Measurements from ENCODE around the gene SYK.

SYK gene

DNA sequence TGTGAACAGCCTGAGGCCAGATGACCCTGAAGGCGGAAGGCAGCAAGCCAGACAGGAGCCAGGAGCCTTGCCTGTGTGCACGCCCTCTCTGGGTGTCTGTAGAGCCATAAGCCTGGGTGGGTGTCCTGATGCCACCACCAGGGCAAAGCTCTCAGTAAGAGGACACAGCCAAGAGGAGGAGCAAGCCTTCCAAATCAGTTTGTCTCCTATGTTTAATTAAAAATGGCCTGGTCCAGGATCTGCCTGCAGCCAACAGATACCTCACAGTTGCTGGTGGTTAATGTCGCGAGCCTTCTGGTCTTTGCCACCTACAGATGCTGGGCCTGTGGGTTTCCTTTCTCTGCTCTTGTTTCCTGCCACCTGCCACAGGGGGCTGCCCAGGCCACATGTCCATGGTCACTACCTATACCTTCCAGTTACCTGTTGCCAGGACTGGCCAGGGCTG, 56.9 kb downstream of the SYK start:
- no peaks in the 10 kb centered on the region for H3K27me3 ChIP-seq (ENCODE audit: insufficient read depth, low read length, poor library complexity)
- H3K79me2 ChIP-seq (ENCODE audit: insufficient read depth, low read length) = no peaks in the 10 kb centered on the region
- H3K9me3 ChIP-seq (ENCODE audit: insufficient read depth, low read length, severe bottlenecking) = no peaks in the 10 kb centered on the region
- H4K20me1 ChIP-seq (ENCODE audit: insufficient read depth, low read length) = no peaks in the 10 kb centered on the region
- DNase-seq (no peak), ATAC-seq (ENCODE audit: insufficient read depth, low read depth) (no peak)
- H2AFZ ChIP-seq (ENCODE audit: low read depth, low read length) = no peak overlapping the region
- H3K4me1 ChIP-seq (ENCODE audit: insufficient read depth, low read length) = no peaks in the 10 kb centered on the region
- H3K4me3 ChIP-seq (ENCODE audit: low read depth in 1 of 2, low read length in 2 of 2) = no peak overlapping the region
- H3K36me3 ChIP-seq (ENCODE audit: insufficient read depth, low read length) = no peaks in the 10 kb centered on the region
- H3K27ac ChIP-seq (ENCODE audit: low read length) = no peak overlapping the region
- H3K4me2 ChIP-seq (ENCODE audit: insufficient read depth, low read length) = no peak overlapping the region
- TF ChIP-seq, protein P1, sequence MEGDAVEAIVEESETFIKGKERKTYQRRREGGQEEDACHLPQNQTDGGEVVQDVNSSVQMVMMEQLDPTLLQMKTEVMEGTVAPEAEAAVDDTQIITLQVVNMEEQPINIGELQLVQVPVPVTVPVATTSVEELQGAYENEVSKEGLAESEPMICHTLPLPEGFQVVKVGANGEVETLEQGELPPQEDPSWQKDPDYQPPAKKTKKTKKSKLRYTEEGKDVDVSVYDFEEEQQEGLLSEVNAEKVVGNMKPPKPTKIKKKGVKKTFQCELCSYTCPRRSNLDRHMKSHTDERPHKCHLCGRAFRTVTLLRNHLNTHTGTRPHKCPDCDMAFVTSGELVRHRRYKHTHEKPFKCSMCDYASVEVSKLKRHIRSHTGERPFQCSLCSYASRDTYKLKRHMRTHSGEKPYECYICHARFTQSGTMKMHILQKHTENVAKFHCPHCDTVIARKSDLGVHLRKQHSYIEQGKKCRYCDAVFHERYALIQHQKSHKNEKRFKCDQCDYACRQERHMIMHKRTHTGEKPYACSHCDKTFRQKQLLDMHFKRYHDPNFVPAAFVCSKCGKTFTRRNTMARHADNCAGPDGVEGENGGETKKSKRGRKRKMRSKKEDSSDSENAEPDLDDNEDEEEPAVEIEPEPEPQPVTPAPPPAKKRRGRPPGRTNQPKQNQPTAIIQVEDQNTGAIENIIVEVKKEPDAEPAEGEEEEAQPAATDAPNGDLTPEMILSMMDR (IDR thresholded peaks at IDR 0.05; ENCODE audit: borderline replicate concordance, extremely low read depth, low read length, poor library complexity, severe bottlenecking) = no peak
- TF ChIP-seq EZH2 (IDR thresholded peaks at IDR 0.05; ENCODE audit: borderline replicate concordance, low read depth, low read length, severe bottlenecking) = no peak
- no peak overlapping the region for H3K9ac ChIP-seq (ENCODE audit: low read depth, low read length)

DNA sequence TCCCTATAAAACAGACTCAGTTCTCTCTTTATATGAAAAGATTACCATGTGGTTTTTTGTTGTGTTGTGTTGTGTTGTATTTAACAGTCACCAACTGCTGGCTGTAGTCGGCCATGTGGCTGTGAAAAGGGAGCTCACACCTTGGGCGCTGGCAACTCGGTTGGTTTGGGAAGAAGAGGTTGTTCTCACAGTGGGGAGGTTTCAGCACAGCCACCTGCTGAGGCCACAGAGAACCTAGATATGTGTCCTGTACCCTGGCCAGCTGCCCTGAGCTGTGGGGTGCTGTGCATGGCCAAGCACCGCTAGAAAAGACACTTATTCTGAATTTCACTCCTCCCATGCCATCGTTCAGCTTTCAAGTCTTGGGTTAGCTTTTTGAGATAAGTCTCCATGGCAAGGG, 58.8 kb downstream of the SYK start:
- Histone ChIP-seq H4K20me1 (ENCODE audit: insufficient read depth, low read length) (no peaks in the 10 kb centered on the region), H3K9me3 (ENCODE audit: insufficient read depth, low read length, severe bottlenecking) (no peaks in the 10 kb centered on the region), H3K4me2 (ENCODE audit: insufficient read depth, low read length) (no peak overlapping the region), H3K27ac (ENCODE audit: low read length) (no peak overlapping the region), H3K27me3 (ENCODE audit: insufficient read depth, low read length, poor library complexity) (no peaks in the 10 kb centered on the region), H3K79me2 (ENCODE audit: insufficient read depth, low read length) (no peaks in the 10 kb centered on the region), H3K9ac (ENCODE audit: low read depth, low read length) (no peak overlapping the region), H2AFZ (ENCODE audit: low read depth, low read length) (no peak overlapping the region), H3K36me3 (ENCODE audit: insufficient read depth, low read length) (no peaks in the 10 kb centered on the region), H3K4me3 (ENCODE audit: low read depth in 1 of 2, low read length in 2 of 2) (no peak overlapping the region), H3K4me1 (ENCODE audit: insufficient read depth, low read length) (no peaks in the 10 kb centered on the region)
- TF ChIP-seq, protein P1 (IDR thresholded peaks at IDR 0.05; ENCODE audit: borderline replicate concordance, extremely low read depth, low read length, poor library complexity, severe bottlenecking) = no peak
- no peak for TF ChIP-seq EZH2 (IDR thresholded peaks at IDR 0.05; ENCODE audit: borderline replicate concordance, low read depth, low read length, severe bottlenecking)
- no peak for DNase-seq
- ATAC-seq (ENCODE audit: insufficient read depth, low read depth) = no peak

DNA sequence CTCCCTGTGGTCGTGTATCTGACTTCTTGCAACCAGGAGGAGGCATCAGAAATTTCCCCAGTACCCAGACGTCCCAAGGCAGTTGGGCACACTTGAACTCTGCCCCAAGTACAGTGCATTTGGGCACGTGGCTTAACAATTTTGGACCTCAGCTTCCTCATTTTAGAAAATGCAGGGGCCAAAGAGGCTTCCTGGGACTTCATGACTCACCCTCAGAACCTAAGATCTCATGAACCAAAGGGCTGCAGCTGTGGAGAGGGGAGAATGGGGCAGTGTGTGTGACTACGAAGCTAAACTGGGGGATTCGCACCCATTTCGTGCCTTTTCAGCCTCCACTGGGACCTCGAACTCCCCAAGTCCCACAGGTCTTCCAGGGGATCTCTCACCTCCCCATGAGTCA, 59.2 kb downstream of the SYK start:
- H3K27me3 ChIP-seq (ENCODE audit: insufficient read depth, low read length, poor library complexity) = no peaks in the 10 kb centered on the region
- H4K20me1 ChIP-seq (ENCODE audit: insufficient read depth, low read length) = no peaks in the 10 kb centered on the region
- no peak for DNase-seq
- no peak overlapping the region for H3K4me2 ChIP-seq (ENCODE audit: insufficient read depth, low read length)
- no peaks in the 10 kb centered on the region for H3K4me1 ChIP-seq (ENCODE audit: insufficient read depth, low read length)
- no peak overlapping the region for H3K4me3 ChIP-seq (ENCODE audit: low read depth in 1 of 2, low read length in 2 of 2)
- no peaks in the 10 kb centered on the region for H3K36me3 ChIP-seq (ENCODE audit: insufficient read depth, low read length)
- TF ChIP-seq, protein P1 (IDR thresholded peaks at IDR 0.05; ENCODE audit: borderline replicate concordance, extremely low read depth, low read length, poor library complexity, severe bottlenecking) = no peak
- no peak for TF ChIP-seq EZH2 (IDR thresholded peaks at IDR 0.05; ENCODE audit: borderline replicate concordance, low read depth, low read length, severe bottlenecking)
- H3K79me2 ChIP-seq (ENCODE audit: insufficient read depth, low read length) = no peaks in the 10 kb centered on the region
- ATAC-seq (ENCODE audit: insufficient read depth, low read depth) = no peak
- H3K9ac ChIP-seq (ENCODE audit: low read depth, low read length) = no peak overlapping the region
- H3K9me3 ChIP-seq (ENCODE audit: insufficient read depth, low read length, severe bottlenecking) = no peaks in the 10 kb centered on the region
- no peak overlapping the region for H2AFZ ChIP-seq (ENCODE audit: low read depth, low read length)
- H3K27ac ChIP-seq (ENCODE audit: low read length) = no peak overlapping the region

DNA sequence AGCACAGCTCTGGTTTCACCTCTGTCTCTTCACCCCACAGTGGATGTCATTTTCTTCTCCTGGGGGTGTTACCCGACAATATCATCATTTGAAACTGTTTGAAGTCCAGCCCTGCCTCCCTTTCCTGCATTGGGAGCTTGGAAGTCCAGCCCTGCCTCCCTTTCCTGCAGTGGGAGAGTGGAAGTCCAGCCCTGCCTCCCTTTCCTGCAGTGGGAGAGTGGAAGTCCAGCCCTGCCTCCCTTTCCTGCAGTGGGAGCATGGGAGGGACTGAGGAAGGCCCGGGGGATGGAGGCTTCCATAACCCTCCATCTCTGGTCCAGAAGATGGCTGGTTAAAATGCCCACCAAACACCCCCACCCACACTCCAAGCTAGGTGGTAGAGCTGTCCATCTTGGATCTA, 59.8 kb downstream of the SYK start:
- ATAC-seq (ENCODE audit: insufficient read depth, low read depth) (no peak), DNase-seq (no peak)
- no peak for TF ChIP-seq EZH2 (IDR thresholded peaks at IDR 0.05; ENCODE audit: borderline replicate concordance, low read depth, low read length, severe bottlenecking)
- TF ChIP-seq, protein P1 (IDR thresholded peaks at IDR 0.05; ENCODE audit: borderline replicate concordance, extremely low read depth, low read length, poor library complexity, severe bottlenecking) = no peak
- no peaks in the 10 kb centered on the region for H3K4me1 ChIP-seq (ENCODE audit: insufficient read depth, low read length)
- no peak overlapping the region for H3K4me2 ChIP-seq (ENCODE audit: insufficient read depth, low read length)
- no peaks in the 10 kb centered on the region for H3K36me3 ChIP-seq (ENCODE audit: insufficient read depth, low read length)
- H3K27me3 ChIP-seq (ENCODE audit: insufficient read depth, low read length, poor library complexity) = no peaks in the 10 kb centered on the region
- H3K79me2 ChIP-seq (ENCODE audit: insufficient read depth, low read length) = no peaks in the 10 kb centered on the region
- no peak overlapping the region for H2AFZ ChIP-seq (ENCODE audit: low read depth, low read length)
- no peak overlapping the region for H3K4me3 ChIP-seq (ENCODE audit: low read depth in 1 of 2, low read length in 2 of 2)
- no peaks in the 10 kb centered on the region for H3K9me3 ChIP-seq (ENCODE audit: insufficient read depth, low read length, severe bottlenecking)
- H3K9ac ChIP-seq (ENCODE audit: low read depth, low read length) = no peak overlapping the region
- no peaks in the 10 kb centered on the region for H4K20me1 ChIP-seq (ENCODE audit: insufficient read depth, low read length)
- H3K27ac ChIP-seq (ENCODE audit: low read length) = no peak overlapping the region

Data from DND-41 (cell line).